ENCODE data around the gene ABCD3.
"Not testable (repeated sequence)": the region's sequence is repeated elsewhere in the genome, so short reads cannot be mapped to it uniquely, and the experiment has no call there.

The ABCD3 gene

GRCh38 chr1:94549706-94550105 lies 131.5 kb downstream of the ABCD3 start:
- no peak for DNase-seq (ENCODE audit: low read depth in 3 of 3)

- DNase-seq (ENCODE audit: low read depth in 3 of 3): no peak
These were observed 132.2 kb downstream of the ABCD3 start for GRCh38 chr1:94550396-94550795.

- DNase-seq (ENCODE audit: low read depth in 3 of 3): no peak
These were observed 132.6 kb downstream of the ABCD3 start for GRCh38 chr1:94550800-94551241.

DNA sequence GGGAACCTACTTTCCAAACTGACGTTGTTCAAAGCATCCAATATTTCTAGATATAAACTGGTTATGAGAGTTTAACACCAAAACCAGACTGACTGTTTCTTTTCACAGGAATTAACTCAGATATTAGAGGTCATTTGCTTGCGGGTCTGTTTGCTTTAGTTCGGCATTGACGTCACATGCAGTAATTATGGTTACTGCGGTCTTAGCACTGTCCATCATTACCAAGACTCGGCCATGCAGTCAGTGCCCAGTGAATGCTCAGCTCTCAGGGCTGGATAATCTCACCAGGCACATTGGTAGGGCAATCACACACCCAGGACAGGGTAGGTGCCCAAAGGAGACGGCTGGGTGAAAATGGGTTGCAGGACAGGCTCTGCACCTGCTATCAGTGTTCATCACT lies 133.3 kb downstream of the ABCD3 start:
- DNase-seq (ENCODE audit: low read depth in 3 of 3): no peak

DNA sequence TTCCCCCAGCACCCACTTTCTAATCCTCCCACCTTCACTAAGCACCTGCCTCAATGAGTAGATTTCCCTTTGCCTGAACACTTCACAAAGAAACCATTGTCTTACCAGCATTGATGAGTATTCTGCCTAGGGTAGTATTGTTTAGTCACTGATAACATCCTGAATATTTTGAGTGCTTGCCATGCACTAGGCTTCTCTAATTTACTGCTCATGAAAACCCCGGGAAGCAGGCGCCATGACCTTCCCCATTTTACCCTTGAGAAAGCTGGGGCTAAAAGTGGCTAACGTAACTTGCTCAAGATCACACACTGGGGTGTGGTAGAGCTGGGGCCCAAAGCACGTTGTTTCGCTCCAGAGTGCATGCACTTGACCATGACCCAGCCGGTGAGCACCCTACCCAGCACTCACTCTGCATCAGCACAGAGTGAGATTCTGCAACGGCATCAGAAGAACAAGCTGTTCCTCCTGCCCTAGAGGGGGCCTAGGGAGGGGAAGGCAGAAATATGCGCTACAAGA lies 133.9 kb downstream of the ABCD3 start:
- no peak for DNase-seq (ENCODE audit: low read depth in 3 of 3)

- no peak for DNase-seq (ENCODE audit: low read depth in 3 of 3)
These were observed 135.1 kb downstream of the ABCD3 start for GRCh38 chr1:94553323-94553730.

DNA sequence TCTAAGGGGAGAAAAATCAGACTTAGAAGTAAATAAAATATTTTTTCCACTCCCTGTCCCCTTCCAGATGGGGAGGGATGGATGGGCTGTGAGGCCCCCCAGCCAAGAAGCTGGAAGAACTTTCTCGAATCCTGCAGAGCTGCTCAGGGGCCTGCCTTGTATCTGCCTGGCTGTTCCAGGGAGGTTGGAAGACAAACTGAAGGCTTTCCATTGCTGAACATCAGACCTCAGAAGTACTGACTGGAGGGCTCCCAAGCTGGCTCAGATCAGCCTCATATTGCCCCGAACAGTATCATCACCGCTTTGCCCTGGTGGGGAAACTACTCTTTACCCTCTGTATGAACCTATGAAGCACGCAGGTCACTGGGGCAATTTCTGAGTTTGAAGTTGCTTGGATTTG lies 135.7 kb downstream of the ABCD3 start:
- DNase-seq (ENCODE audit: low read depth in 3 of 3): no peak

DNA sequence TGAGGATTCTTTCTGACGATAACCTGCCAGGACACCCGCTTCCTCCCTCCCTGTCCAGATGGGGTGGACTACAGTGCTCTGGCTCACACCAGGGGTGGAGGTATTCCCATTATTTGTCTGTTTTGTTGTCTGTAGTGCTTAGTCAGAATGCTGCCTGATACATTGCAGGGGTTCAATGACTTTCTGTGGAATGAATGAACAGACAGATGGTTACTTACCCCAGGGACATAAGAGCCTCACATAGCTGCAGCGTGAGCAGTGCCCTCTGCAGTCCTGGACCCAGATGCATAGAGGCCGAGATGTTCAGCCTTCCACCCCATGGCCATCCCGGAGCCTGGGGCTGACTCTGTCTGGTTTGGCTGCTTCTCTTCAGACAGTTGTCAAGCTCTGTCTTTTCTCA lies 136.4 kb downstream of the ABCD3 start:
- DNase-seq (ENCODE audit: low read depth in 3 of 3): no peak

DNA sequence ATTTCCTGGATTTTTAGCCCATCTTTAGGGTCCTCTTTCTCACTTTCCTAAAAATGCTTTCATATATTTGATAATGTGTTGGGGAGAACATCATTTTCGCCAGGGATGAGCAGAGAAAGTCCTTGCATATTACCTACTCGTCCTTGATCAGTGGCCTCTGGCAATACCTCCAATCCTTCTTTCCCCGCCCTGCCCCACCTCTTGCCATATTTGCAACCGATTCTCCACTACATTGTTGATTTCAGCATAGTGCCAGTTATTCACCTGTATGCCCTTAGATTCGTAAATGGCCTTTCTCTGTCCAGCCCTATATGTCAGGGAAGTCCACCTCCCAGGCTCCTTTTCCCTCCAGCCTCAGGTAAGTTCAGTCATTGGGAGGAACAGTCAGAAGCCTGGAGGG lies 136.9 kb downstream of the ABCD3 start:
- no peak for DNase-seq (ENCODE audit: low read depth in 3 of 3)

DNA sequence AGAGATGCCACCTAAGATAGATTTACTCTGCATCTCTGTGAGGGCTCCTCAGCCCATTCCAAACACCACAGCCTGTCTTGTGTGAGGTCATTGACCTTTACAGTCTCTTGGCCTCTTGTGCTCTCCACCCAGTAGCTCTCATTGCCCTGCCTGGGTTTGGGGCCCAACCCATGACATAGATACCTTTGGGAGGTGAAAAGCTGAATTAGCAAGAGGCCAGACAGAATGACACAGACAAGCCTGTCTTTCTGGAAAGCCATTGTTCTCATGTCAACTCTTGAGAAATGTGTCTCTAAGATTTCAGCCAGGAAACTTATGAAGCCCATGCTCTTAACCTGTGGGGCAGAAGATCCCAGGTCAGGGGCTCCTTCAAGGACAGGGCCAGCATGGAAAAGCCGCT lies 141.7 kb downstream of the ABCD3 start:
- DNase-seq (ENCODE audit: low read depth in 3 of 3): no peak

GRCh38 chr1:94560333-94560732 lies 142.1 kb downstream of the ABCD3 start:
- no peak for DNase-seq (ENCODE audit: low read depth in 3 of 3)

- no peak for DNase-seq (ENCODE audit: low read depth in 3 of 3)
These were observed 144.5 kb downstream of the ABCD3 start for GRCh38 chr1:94562519-94563260.

- DNase-seq (ENCODE audit: low read depth in 3 of 3): no peak
These were observed 147.7 kb downstream of the ABCD3 start for GRCh38 chr1:94565901-94566300.

DNA sequence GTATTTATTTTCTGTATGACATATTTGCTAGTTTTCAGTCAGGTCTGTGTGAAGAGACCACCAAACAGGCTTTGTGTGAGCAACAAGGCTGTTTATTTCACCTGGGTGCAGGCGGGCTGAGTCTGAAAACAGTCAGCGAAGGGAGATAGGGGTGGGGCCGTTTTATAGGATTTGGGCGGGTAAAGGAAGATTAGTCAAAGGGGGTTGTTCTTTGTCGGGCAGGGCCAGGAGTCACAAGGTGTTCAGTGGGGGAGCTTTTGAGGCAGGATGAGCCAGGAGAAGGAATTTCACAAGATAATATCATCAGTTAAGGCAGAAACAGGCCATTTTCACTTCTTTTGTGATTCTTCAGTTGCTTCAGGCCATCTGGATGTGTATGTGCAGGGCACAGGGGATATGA lies 148.2 kb downstream of the ABCD3 start:
- not testable (repeated sequence) for DNase-seq (ENCODE audit: low read depth in 3 of 3)

- DNase-seq (ENCODE audit: low read depth in 3 of 3): not testable (repeated sequence)
These were observed 149.9 kb downstream of the ABCD3 start for GRCh38 chr1:94567975-94568607.

Measured in stimulated activated CD4-positive, alpha-beta T cell treated with anti-CD3 and anti-CD28 coated beads, TNF-alpha, amount 100 ng/mL, for 24 hours (primary cell).